Neural progenitor cell (in vitro differentiated cells): ENCODE results near the gene SAPCD2.

Experiments used
- CTCF ChIP-seq: fragments of 200-600 bp; sonication (generic); IDR thresholded peaks from 2 replicates; pipeline ENCODE4 v1.5.1; 2017; ENCODE audit warnings: antibody characterized with exemption, mild to moderate bottlenecking
- EZH2phosphoT487 ChIP-seq: fragments of 200-600 bp; sonication (generic); IDR thresholded peaks from 2 replicates; pipeline ENCODE4 v1.6.1; 2017; ENCODE audit warnings: antibody characterized with exemption

- TF ChIP-seq CTCF, result no peak
- peak; percentile 11 for TF ChIP-seq EZH2phosphoT487
These were observed 6.8 kb upstream of the SAPCD2 start, which contains the start of gene UAP1L1 for GRCh38 chr9:137077010-137077747.
